H9 (cell line): ENCODE measurements around the gene TMEM26. TPM values are rescaled to one million over a fixed set of nuclear protein-coding genes. Genes with fewer than 3 reads are reported as not detected.

Experiments
- DNase-seq: peaks from one replicate; pipeline ENCODE4 v3.0.0-alpha.2; 2017
- H2AFZ ChIP-seq: one replicate; pipeline ENCODE4 v1.6.1; 2013; ENCODE audit warnings: mild to moderate bottlenecking, low read length, control low read depth, moderate library complexity
- H2AK5ac ChIP-seq: 2 replicates; pipeline ENCODE4 v1.6.1; 2013; ENCODE audit warnings: low read length, control low read depth, mixed read lengths; ENCODE audit not compliant: insufficient read length
- H2BK120ac ChIP-seq: one replicate; pipeline ENCODE4 v1.6.1; 2013; ENCODE audit warnings: low read depth, mild to moderate bottlenecking, low read length, control low read depth, inconsistent platforms; ENCODE audit not compliant: poor library complexity, severe bottlenecking
- H2BK12ac ChIP-seq: 2 replicates; pipeline ENCODE4 v1.6.1; 2013; ENCODE audit warnings: low read length, control low read depth, mixed read lengths, low read depth; ENCODE audit not compliant: insufficient read length
- H2BK15ac ChIP-seq: 2 replicates; pipeline ENCODE4 v1.6.1; 2013; ENCODE audit warnings: low read depth, low read length, control low read depth
- H2BK20ac ChIP-seq: one replicate; pipeline ENCODE4 v1.6.1; 2013; ENCODE audit warnings: low read depth, mild to moderate bottlenecking, low read length, control low read depth, inconsistent platforms; ENCODE audit not compliant: poor library complexity, severe bottlenecking
- H2BK5ac ChIP-seq: 2 replicates; pipeline ENCODE4 v1.6.1; 2013; ENCODE audit warnings: low read length, control low read depth, mixed read lengths; ENCODE audit not compliant: insufficient read length
- H3K14ac ChIP-seq: 2 replicates; pipeline ENCODE4 v1.6.1; 2013; ENCODE audit warnings: low read length, control low read depth; ENCODE audit not compliant: insufficient read depth
- H3K18ac ChIP-seq: 2 replicates; pipeline ENCODE4 v1.6.1; 2013; ENCODE audit warnings: low read depth, mild to moderate bottlenecking, mixed read lengths, low read length, control low read depth; ENCODE audit not compliant: insufficient read length
- H3K23ac ChIP-seq: 2 replicates; pipeline ENCODE4 v1.6.1; 2013; ENCODE audit warnings: low read length, control low read depth, mixed read lengths, low read depth; ENCODE audit not compliant: insufficient read length
- H3K23me2 ChIP-seq: 2 replicates; pipeline ENCODE4 v1.6.1; 2013; ENCODE audit warnings: low read depth, mild to moderate bottlenecking, mixed read lengths, low read length, control low read depth; ENCODE audit not compliant: insufficient read length, poor library complexity, severe bottlenecking
- H3K27ac ChIP-seq: 2 replicates; pipeline ENCODE4 v1.5.1; 2013; ENCODE audit warnings: low read length, control low read depth, mixed read lengths, low read depth; ENCODE audit not compliant: insufficient read length
- H3K27me3 ChIP-seq: 2 replicates; pipeline ENCODE4 v1.6.1; 2013; ENCODE audit warnings: low read length, control low read depth, inconsistent platforms; ENCODE audit not compliant: insufficient read depth
- H3K4ac ChIP-seq: 2 replicates; pipeline ENCODE4 v1.6.1; 2013; ENCODE audit warnings: low read depth, mild to moderate bottlenecking, control low read depth, inconsistent platforms, low read length, moderate library complexity
- H3K4me1 ChIP-seq: 2 replicates; pipeline ENCODE4 v1.6.1; 2013; ENCODE audit warnings: low read length, control low read depth, inconsistent platforms; ENCODE audit not compliant: insufficient read depth
- H3K4me2 ChIP-seq: 2 replicates; pipeline ENCODE4 v1.6.1; 2013; ENCODE audit warnings: low read length, control low read depth, mixed read lengths; ENCODE audit not compliant: insufficient read length, insufficient read depth
- H3K56ac ChIP-seq: 2 replicates; pipeline ENCODE4 v1.6.1; 2013; ENCODE audit warnings: low read depth, mild to moderate bottlenecking, mixed read lengths, low read length, control low read depth; ENCODE audit not compliant: insufficient read length
- H3K79me1 ChIP-seq: 2 replicates; pipeline ENCODE4 v1.6.1; 2013; ENCODE audit warnings: low read depth, mild to moderate bottlenecking, moderate library complexity, low read length, control low read depth, inconsistent platforms; ENCODE audit not compliant: insufficient read depth, poor library complexity, severe bottlenecking
- H3K79me2 ChIP-seq: 2 replicates; pipeline ENCODE4 v1.6.1; 2013; ENCODE audit warnings: low read length, control low read depth, inconsistent platforms; ENCODE audit not compliant: insufficient read depth
- H3K9ac ChIP-seq: 2 replicates; pipeline ENCODE4 v1.6.1; 2013; ENCODE audit warnings: low read length, control low read depth, mixed read lengths; ENCODE audit not compliant: insufficient read length; ENCODE audit errors: extremely low read depth
- H3K9me3 ChIP-seq: one replicate; pipeline ENCODE4 v1.6.1; 2013; ENCODE audit warnings: low read depth, low read length, inconsistent platforms; ENCODE audit not compliant: control insufficient read depth
- H3T11ph ChIP-seq: one replicate; pipeline ENCODE4 v1.6.1; 2013; ENCODE audit warnings: mild to moderate bottlenecking, low read length, control low read depth, inconsistent platforms
- H4K20me1 ChIP-seq: one replicate; pipeline ENCODE4 v1.6.1; 2013; ENCODE audit not compliant: control insufficient read depth, insufficient read length, insufficient read depth
- H4K5ac ChIP-seq: 2 replicates; pipeline ENCODE4 v1.6.1; 2013; ENCODE audit warnings: low read depth, mild to moderate bottlenecking, mixed read lengths, low read length, control low read depth; ENCODE audit not compliant: insufficient read length
- H4K8ac ChIP-seq: replicated peaks from 2 replicates; pipeline ENCODE4 v1.6.1; 2013; ENCODE audit warnings: low read length, control low read depth, mixed read lengths, low read depth; ENCODE audit not compliant: insufficient read length
- H4K91ac ChIP-seq: 2 replicates; pipeline ENCODE4 v1.6.1; 2013; ENCODE audit warnings: low read depth, mild to moderate bottlenecking, moderate library complexity, mixed read lengths, low read length, control low read depth; ENCODE audit not compliant: insufficient read length
- H3K27ac Mint-ChIP-seq, 3 experiments: 2 replicates in 2 of 3; 3 replicates in 1 of 3; pipeline ENCODE4 v1.8.0; 2020 to 2021; ENCODE audit warnings: mixed read lengths in 3 of 3, mild to moderate bottlenecking in 1 of 3, moderate library complexity in 1 of 3
- H3K27me3 Mint-ChIP-seq: 2 replicates; pipeline ENCODE4 v1.8.0; 2021; ENCODE audit warnings: low read depth, mild to moderate bottlenecking, moderate library complexity, mixed read lengths
- H3K36me3 Mint-ChIP-seq, 3 experiments: 2 replicates in 2 of 3; 3 replicates in 1 of 3; pipeline ENCODE4 v1.8.0; 2020 to 2021; ENCODE audit warnings: low read depth in 3 of 3, mixed read lengths in 3 of 3; ENCODE audit not compliant: insufficient read depth in 1 of 3
- H3K4me1 Mint-ChIP-seq, 2 experiments: 2 replicates each; pipeline ENCODE4 v1.8.0; 2020; ENCODE audit warnings: mixed read lengths in 2 of 2
- H3K4me3 Mint-ChIP-seq, 2 experiments: 2 replicates in 1 of 2; 3 replicates in 1 of 2; pipeline ENCODE4 v1.8.0; 2020 to 2021; ENCODE audit warnings: mild to moderate bottlenecking in 2 of 2, mixed read lengths in 2 of 2, moderate library complexity in 1 of 2
- H3K9me3 Mint-ChIP-seq, 2 experiments: 2 replicates in 1 of 2; 3 replicates in 1 of 2; pipeline ENCODE4 v1.8.0; 2020; ENCODE audit warnings: mild to moderate bottlenecking in 2 of 2, mixed read lengths in 2 of 2, moderate library complexity in 1 of 2
- WGBS: extraction: QIAGEN DNeasy Blood & Tissue Kit; methylation state at CpG from one replicate; pipeline ENCODE4 v1.1.7; 2013; ENCODE audit warnings: missing lambda C conversion rate, low lambda C conversion rate, mixed read lengths; ENCODE audit not compliant: insufficient read length; ENCODE audit errors: extremely low coverage; 5-methylcytosine and 5-hydroxymethylcytosine counted together
- total RNA-seq: library from RNA; stranded (reverse); gene quantifications from 2 replicates; pipeline ENCODE4 v1.2.1, GENCODE V29; 2021
- TF ChIP-seq, protein P1 (sequence below): fragments of 200-600 bp; sonication (generic); conservative IDR thresholded peaks from 3 replicates; pipeline ENCODE4 v1.8.0; 2021; ENCODE audit warnings: antibody characterized with exemption, mild to moderate bottlenecking

Gene TMEM26
- total RNA-seq, 1 experiment from 2014 or later, result 0.15 TPM

DNA sequence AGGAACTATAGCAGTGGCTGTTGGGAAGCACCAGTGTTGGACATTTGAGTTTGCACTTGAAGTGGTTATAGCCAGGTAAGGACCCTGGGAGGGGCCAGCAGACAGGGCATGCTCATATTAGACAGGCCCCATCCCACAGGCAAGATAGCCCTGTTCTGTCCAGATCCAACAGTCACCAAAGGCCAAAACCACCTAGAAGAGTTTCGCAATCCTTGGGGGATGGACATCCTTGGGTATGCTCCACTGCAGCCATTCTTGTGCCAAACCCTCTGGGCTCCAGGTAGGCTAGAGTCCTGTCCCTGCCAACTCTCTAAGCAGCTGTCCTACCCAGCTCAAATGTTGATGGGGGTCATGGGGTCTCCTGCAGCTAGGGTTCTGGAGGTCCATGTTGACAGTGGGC, 76.8 kb downstream of the TMEM26 start:
- H2BK15ac ChIP-seq, result no peak overlapping the region
- H3K27me3 ChIP-seq, result no peaks in the 10 kb centered on the region
- H4K20me1 ChIP-seq, result no peaks in the 10 kb centered on the region
- no peak for DNase-seq
- H3K23ac ChIP-seq, result no peak overlapping the region
- H3K9me3 ChIP-seq, result no peaks in the 10 kb centered on the region
- H2BK5ac ChIP-seq, result no peak overlapping the region
- no peaks in the 10 kb centered on the region for H3K4me1 ChIP-seq
- H3K18ac ChIP-seq, result no peak overlapping the region
- Mint-ChIP-seq H3K36me3 (peaks cover 0 to 5% (median 3%) of the 10 kb centered on the region in 3 experiments; a peak in 2 of 7 replicates), H3K9me3 (peaks cover 12 to 18% of the 10 kb centered on the region in 2 experiments; a peak in 4 of 5 replicates), H3K27ac (no peak overlapping the region), H3K4me1 (no peaks in the 10 kb centered on the region), H3K4me3 (no peak overlapping the region), H3K27me3 (no peaks in the 10 kb centered on the region)
- H2BK120ac ChIP-seq, result no peak overlapping the region
- H2AK5ac ChIP-seq, result no peak overlapping the region
- no peak overlapping the region for H3K27ac ChIP-seq
- TF ChIP-seq, protein P1, sequence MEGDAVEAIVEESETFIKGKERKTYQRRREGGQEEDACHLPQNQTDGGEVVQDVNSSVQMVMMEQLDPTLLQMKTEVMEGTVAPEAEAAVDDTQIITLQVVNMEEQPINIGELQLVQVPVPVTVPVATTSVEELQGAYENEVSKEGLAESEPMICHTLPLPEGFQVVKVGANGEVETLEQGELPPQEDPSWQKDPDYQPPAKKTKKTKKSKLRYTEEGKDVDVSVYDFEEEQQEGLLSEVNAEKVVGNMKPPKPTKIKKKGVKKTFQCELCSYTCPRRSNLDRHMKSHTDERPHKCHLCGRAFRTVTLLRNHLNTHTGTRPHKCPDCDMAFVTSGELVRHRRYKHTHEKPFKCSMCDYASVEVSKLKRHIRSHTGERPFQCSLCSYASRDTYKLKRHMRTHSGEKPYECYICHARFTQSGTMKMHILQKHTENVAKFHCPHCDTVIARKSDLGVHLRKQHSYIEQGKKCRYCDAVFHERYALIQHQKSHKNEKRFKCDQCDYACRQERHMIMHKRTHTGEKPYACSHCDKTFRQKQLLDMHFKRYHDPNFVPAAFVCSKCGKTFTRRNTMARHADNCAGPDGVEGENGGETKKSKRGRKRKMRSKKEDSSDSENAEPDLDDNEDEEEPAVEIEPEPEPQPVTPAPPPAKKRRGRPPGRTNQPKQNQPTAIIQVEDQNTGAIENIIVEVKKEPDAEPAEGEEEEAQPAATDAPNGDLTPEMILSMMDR, result no peak
- no peak overlapping the region for H3K4me2 ChIP-seq
- H3K14ac ChIP-seq, result no peak overlapping the region
- no peak overlapping the region for H3K4ac ChIP-seq
- H2AFZ ChIP-seq, result no peak overlapping the region
- no peak overlapping the region for H4K5ac ChIP-seq
- no peak overlapping the region for H2BK12ac ChIP-seq
- H3K79me1 ChIP-seq, result no peaks in the 10 kb centered on the region
- no peak overlapping the region for H4K91ac ChIP-seq
- H3K79me2 ChIP-seq, result no peaks in the 10 kb centered on the region
- H4K8ac ChIP-seq, result no peak overlapping the region
- no peak overlapping the region for H3K9ac ChIP-seq
- WGBS, result no CpG with 5 or more reads among the region's 1 CpG
- no peak overlapping the region for H3K56ac ChIP-seq
- H2BK20ac ChIP-seq, result no peak overlapping the region
- no peaks in the 10 kb centered on the region for H3K23me2 ChIP-seq
- H3T11ph ChIP-seq, result no peak overlapping the region
